ENCODE results near the gene TRHDE. TPM values are rescaled to one million over a fixed set of nuclear protein-coding genes. Genes with fewer than 3 reads are reported as not detected.

TRHDE gene
- total RNA-seq, 2 donors from 2014 or later = 0.57 to 8.7 TPM

DNA sequence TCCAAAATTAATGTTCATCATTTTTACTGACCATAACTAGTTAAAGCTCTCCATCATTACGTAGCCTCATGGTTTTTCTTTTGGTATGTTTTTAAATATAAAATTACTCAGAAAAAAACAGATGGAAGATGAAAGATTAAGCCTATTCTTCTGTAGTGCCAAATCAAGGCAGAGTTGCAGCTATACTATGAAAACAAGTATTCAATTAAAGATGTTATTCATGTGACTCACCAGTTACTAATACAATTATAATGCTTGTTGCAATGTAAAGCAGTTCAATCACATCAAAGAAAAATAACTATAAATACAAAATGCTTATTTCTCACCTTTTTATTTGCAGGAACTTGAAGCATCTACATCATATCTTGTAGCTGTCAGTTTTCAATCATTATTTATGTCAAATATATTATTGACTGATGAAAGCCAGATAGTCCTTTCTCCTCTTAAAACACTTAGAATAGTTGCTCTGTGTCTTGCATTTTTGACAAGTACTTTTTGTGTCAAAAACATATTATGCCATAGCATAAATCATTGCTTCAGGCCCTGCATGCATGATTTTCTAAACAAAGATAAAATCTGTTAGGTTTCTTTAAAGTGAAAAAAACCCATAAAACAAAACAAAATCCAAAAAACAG is 36.0 kb upstream of the TRHDE start:
- no peaks in the 10 kb centered on the region for H3K9me3 ChIP-seq
- intact Hi-C loops (cut with DNase I) = no loop called here
- DNase-seq = no peak
- H3K36me3 ChIP-seq = no peaks in the 10 kb centered on the region
- H3K27me3 ChIP-seq = no peaks in the 10 kb centered on the region
- H3K4me3 ChIP-seq = no peak overlapping the region
- H3K4me1 ChIP-seq = no peaks in the 10 kb centered on the region
- TF ChIP-seq, protein P1, sequence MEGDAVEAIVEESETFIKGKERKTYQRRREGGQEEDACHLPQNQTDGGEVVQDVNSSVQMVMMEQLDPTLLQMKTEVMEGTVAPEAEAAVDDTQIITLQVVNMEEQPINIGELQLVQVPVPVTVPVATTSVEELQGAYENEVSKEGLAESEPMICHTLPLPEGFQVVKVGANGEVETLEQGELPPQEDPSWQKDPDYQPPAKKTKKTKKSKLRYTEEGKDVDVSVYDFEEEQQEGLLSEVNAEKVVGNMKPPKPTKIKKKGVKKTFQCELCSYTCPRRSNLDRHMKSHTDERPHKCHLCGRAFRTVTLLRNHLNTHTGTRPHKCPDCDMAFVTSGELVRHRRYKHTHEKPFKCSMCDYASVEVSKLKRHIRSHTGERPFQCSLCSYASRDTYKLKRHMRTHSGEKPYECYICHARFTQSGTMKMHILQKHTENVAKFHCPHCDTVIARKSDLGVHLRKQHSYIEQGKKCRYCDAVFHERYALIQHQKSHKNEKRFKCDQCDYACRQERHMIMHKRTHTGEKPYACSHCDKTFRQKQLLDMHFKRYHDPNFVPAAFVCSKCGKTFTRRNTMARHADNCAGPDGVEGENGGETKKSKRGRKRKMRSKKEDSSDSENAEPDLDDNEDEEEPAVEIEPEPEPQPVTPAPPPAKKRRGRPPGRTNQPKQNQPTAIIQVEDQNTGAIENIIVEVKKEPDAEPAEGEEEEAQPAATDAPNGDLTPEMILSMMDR (IDR thresholded peaks at IDR 0.05) = no peak
- no peak overlapping the region for H3K9ac ChIP-seq (ENCODE audit: low read depth in 2 of 2, low read length in 2 of 2)
- H3K27ac ChIP-seq = no peak overlapping the region

- Histone ChIP-seq H3K36me3 (no peaks in the 10 kb centered on the region), H3K9ac (ENCODE audit: low read depth in 2 of 2, low read length in 2 of 2) (no peak overlapping the region), H3K27me3 (no peaks in the 10 kb centered on the region), H3K4me1 (no peaks in the 10 kb centered on the region), H3K27ac (no peak overlapping the region), H3K9me3 (no peaks in the 10 kb centered on the region), H3K4me3 (no peak overlapping the region)
- intact Hi-C loops (cut with DNase I) = no loop called here
- TF ChIP-seq, protein P1 (IDR thresholded peaks at IDR 0.05) = no peak
- no peak for DNase-seq
Observed at GRCh38 chr12:72241552-72241951, 30.6 kb upstream of the TRHDE start.

GRCh38 chr12:72242946-72243345 is 29.2 kb upstream of the TRHDE start:
- intact Hi-C loops (cut with DNase I) = no loop called here
- no peak for DNase-seq

DNA sequence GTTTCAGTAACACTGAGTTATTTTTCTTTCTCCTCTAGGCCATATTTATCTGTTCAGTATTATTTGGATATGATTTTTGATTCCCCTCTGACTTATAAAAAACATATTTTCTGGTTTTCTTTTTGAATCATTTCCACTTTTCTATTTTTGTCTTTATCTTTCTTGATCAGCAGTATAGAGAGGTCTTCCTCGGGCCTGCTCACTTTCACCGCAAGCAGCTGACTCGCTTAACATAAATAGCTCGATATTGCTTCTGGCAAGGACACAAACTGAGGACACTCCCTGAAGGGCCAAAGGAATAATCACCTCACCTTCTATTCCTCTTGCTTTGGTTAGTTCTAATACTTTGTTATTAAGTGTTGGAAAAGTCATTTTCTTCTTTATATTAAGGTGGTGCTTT is 25.8 kb upstream of the TRHDE start:
- Histone ChIP-seq H3K27ac (no peak overlapping the region), H3K9ac (ENCODE audit: low read depth in 2 of 2, low read length in 2 of 2) (no peak overlapping the region), H3K9me3 (no peaks in the 10 kb centered on the region), H3K4me1 (no peaks in the 10 kb centered on the region), H3K4me3 (no peak overlapping the region), H3K36me3 (no peaks in the 10 kb centered on the region), H3K27me3 (no peaks in the 10 kb centered on the region)
- no peak for DNase-seq
- TF ChIP-seq, protein P1 (IDR thresholded peaks at IDR 0.05) = no peak
- intact Hi-C loops (cut with DNase I) = no loop called here

More at GRCh38 chr12:72242946-72243345, 29.2 kb upstream of the TRHDE start:
- Histone ChIP-seq H3K36me3 (no peaks in the 10 kb centered on the region), H3K27ac (no peak overlapping the region), H3K9me3 (no peaks in the 10 kb centered on the region), H3K4me1 (no peaks in the 10 kb centered on the region), H3K4me3 (no peak overlapping the region), H3K27me3 (no peaks in the 10 kb centered on the region), H3K9ac (ENCODE audit: low read depth in 2 of 2, low read length in 2 of 2) (no peak overlapping the region)
- TF ChIP-seq, protein P1 (IDR thresholded peaks at IDR 0.05) = no peak

DNA sequence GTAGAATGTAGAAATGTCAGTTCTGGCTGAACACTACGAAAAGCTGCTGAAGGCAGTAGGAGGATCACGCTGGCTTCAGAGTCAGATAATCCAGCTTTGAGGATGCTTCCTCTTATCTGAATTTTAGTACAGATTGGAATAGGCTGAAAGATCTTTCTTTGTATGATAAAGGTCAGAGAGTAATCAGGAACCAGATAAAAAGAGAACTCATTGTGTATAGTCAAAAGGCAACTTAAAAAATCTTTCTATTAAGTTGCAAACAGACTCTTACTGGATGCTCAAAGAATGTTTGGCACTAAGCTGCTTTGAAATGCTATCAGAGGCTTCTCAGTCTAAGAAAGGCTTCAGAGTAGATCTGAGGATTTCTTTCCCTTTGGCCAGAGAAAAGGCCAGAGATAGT is 21.8 kb upstream of the TRHDE start:
- Histone ChIP-seq H3K4me1 (no peaks in the 10 kb centered on the region), H3K36me3 (no peaks in the 10 kb centered on the region), H3K27ac (no peak overlapping the region), H3K9ac (ENCODE audit: low read depth in 2 of 2, low read length in 2 of 2) (no peak overlapping the region), H3K9me3 (no peaks in the 10 kb centered on the region), H3K4me3 (no peak overlapping the region), H3K27me3 (no peaks in the 10 kb centered on the region)
- intact Hi-C loops (cut with DNase I) = no loop called here
- no peak for DNase-seq
- TF ChIP-seq, protein P1 (IDR thresholded peaks at IDR 0.05) = no peak

Data from colonic mucosa (tissue), 4 donors.